NT2/D1 (cell line): Measurements from ENCODE around the gene DOCK1.

Experiments
- SUZ12 ChIP-seq: IDR thresholded peaks from 2 replicates; pipeline ENCODE4 v1.6.1; 2011; ENCODE audit not compliant: insufficient read length, insufficient read depth; ENCODE audit errors: extremely low read depth
- YY1 ChIP-seq: IDR thresholded peaks from 2 replicates; pipeline ENCODE4 v1.6.1; 2011; ENCODE audit not compliant: insufficient read length, insufficient read depth
- ZNF274 ChIP-seq: IDR thresholded peaks from 2 replicates; pipeline ENCODE4 v1.6.1; 2011; ENCODE audit warnings: mild to moderate bottlenecking, low read depth, low read length

DNA sequence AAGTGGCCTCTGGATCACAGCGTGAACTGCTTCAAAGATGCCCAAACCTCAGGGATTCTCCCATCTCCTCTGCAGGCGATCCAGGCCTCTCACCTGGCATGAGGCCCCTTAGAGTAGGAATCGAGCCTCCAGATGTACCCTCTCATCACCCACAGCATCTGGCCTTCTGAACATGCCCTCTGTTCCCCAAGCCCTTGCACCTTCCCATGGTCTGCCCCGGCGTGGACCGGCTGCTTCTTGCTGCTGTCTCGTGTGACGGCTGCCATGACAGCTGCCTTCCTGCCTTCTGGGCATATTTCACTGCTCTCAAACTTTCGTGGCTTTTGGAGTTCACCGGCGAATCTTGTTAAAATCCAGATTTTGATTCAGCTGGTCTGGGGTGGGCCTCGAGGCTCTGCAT, 486.6 kb downstream of the DOCK1 start:
- TF ChIP-seq SUZ12 (no peak), ZNF274 (no peak), YY1 (no peak)
